ENCODE results near the gene ERGIC3. TPM values are rescaled to one million over a fixed set of nuclear protein-coding genes. Genes with fewer than 3 reads are reported as not detected.

Gene ERGIC3
- total RNA-seq = 169 and 191 TPM in 2 replicates

DNA sequence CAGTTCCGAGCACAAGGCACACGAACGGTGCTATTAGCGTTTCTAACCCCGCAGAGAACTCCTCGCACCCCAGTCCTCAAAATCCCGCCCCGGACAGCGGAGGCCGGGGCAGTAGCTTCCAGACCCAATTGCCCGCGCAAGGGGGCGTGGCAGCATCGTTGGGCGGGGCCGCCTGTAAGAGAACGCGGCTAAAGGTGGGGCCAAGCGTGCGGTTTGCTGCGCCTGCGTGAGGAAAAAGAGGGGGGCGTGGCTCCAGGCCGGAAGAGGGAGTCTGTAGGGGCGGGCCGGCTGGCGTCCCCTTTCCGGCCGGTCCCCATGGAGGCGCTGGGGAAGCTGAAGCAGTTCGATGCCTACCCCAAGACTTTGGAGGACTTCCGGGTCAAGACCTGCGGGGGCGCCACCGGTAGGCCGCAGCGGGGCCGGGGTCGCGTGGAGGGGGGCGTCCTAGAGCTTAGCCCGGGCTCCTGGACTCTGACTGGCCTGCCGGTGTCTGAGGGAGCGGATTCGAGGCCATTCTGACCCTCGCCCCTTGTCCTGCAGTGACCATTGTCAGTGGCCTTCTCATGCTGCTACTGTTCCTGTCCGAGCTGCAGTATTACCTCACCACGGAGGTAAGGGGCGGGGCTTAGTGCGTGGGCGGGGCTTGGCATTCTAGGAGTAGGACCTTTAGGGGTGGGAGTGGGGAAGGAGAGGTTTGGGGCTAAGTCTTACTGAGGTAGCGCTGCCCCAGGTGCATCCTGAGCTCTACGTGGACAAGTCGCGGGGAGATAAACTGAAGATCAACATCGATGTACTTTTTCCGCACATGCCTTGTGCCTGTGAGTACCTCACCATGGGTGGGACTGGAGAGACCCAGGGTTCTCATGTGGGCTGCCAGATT, at the start of gene ERGIC3:
TSS of gene ERGIC3 (plus strand) at position 296 of the 880 bp plus-strand sequence. CDS start at position 316, 20 bp downstream.

DNA sequence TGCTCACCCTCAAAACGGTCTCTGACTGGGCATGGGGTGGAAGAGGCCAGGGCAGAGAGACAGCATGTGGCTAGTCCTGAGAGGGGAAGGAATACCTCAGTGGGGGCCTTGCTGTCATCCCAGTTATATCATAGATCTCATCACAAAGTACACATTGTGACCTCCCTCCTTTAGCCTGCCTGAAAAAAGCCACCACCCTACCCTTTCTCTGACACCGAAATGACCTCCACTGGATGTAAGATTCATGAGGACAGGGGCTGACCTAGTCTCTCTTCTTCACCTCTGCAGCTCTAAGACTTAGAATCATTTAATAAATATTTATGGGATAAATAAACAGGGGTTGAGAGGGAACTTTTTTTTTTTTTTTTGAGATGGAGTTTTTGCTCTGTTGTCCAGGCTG, 12.3 kb upstream of the ERGIC3 start, which contains the start of gene C20orf173:
TSS of gene C20orf173 (minus strand) at position 101 of the 400 bp plus-strand sequence. CDS start 279 bp downstream, outside the sequence.

Other genes starting within 250 kb of the ERGIC3 start
- 1.2 and 3.2 TPM in 2 replicates for gene FAM83C, start 249.7 kb upstream of the ERGIC3 start, total RNA-seq
- 28.1 and 32.5 TPM in 2 replicates for gene UQCC1, start 130.1 kb upstream of the ERGIC3 start, total RNA-seq
- 0.85 and 0.93 TPM in 2 replicates for gene GDF5, start 103.8 kb upstream of the ERGIC3 start, total RNA-seq
- gene CEP250, start 86.5 kb upstream of the ERGIC3 start, total RNA-seq = 41.6 and 42.9 TPM in 2 replicates
- not detected in 2 replicates for gene C20orf173, start 12.4 kb upstream of the ERGIC3 start, total RNA-seq
- gene SPAG4, start 73.8 kb downstream of the ERGIC3 start, total RNA-seq = 1.5 and 2.5 TPM in 2 replicates
- 71.3 and 76.1 TPM in 2 replicates for gene CPNE1, start 122.8 kb downstream of the ERGIC3 start, total RNA-seq
- 28.3 and 37.2 TPM in 2 replicates for gene RBM12, start 122.8 kb downstream of the ERGIC3 start, total RNA-seq
- 18.4 and 32.9 TPM in 2 replicates for gene NFS1, start 157.3 kb downstream of the ERGIC3 start, total RNA-seq
- 448 and 762 TPM in 2 replicates for gene ROMO1, start 157.3 kb downstream of the ERGIC3 start, total RNA-seq
- 120 and 127 TPM in 2 replicates for gene RBM39, start 200.2 kb downstream of the ERGIC3 start, total RNA-seq
- 25.4 and 32.2 TPM in 2 replicates for gene PHF20, start 229.9 kb downstream of the ERGIC3 start, total RNA-seq

Measured in airway epithelial cell (primary cell).